SW 1271 (cell line): ENCODE data around the gene NUP133.
A peak's percentile ranks its signal among the peaks of the same experiment; 100 is the strongest.
"Not testable (repeated sequence)": the region's sequence is repeated elsewhere in the genome, so short reads cannot be mapped to it uniquely, and the experiment has no call there.

Source experiments
- DNase-seq, 2 experiments: peaks; one replicate each; lab custom pipeline; 2025; lab: John Stamatoyannopoulos, UW

Gene NUP133

DNA sequence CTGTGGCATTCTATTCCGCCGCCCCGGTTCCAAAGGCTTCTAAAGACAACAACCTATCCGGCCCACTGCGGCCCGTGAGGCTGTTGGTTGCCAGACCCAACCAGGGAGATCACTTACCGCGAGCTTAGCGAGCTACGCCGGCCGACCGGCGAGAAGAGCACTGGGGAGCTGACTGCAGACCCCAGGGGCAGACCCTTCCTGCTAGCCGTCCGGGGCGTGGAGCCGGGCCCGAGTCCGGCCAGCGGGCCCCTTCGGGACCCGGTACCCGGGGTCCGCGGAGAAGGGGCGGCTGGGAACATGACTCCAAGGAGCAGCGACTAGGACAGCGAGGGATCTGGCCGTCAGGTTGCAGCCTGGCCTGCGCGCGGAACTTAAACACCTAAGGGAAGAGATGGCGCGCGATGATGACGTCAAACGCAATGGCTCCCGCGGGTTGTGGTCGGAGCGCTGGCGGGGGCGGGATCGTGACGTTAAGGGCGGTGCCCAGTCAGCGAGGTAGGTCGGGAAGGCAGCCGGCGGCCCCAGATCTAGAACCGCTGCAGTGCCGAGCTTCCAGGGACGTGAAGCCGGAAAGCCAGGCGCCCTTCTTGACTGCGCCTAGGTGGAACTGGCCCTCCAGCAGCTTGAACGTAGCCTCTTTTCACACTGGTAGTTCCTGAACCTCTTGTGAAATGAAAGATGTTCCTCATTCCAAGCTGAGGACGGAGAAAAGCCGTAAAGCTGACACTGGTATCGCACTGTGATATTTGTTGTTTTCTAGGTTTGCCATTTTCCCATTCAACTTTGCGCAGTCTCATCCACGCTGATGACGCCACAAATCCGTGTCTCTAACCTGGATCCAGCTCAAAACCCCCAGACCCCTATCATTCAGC is at the start of gene NUP133:
NUP133 (minus strand) TSS at position 391 of the 872 bp plus-strand sequence; CDS start at position 299, 92 bp downstream.
- peak; percentile 72 to 89 for DNase-seq

DNA sequence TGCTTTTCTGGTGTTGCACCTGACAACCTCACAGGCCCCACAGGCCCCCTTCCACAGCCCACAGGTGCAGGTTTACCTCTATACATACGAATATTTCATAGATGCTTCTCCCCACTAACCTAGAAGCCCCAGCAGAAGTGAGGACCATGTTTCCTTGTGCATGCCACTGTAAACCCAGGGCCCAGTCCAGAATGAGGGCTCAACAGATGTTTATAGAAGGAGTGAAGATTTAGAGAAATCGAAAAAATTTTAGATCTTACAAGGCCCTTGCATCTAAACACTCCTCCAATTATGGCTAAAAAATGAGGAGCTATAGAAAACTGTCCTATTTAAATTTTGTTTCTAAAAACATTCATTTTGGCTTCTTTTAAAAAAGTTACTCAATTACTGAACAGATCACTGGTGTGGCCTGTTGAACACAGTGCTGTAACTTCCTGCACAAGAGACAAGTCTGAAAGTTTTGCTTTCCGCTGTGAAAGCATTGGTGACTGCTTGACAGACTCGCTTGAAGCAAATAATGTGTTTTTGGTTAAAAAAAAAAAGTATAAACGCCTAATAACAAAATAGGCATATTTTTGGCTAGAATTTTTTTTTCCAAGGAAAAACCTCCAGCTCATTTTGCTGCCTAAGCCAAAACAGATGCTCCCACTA is 49.2 kb upstream of the NUP133 start:
- no peak for DNase-seq

DNA sequence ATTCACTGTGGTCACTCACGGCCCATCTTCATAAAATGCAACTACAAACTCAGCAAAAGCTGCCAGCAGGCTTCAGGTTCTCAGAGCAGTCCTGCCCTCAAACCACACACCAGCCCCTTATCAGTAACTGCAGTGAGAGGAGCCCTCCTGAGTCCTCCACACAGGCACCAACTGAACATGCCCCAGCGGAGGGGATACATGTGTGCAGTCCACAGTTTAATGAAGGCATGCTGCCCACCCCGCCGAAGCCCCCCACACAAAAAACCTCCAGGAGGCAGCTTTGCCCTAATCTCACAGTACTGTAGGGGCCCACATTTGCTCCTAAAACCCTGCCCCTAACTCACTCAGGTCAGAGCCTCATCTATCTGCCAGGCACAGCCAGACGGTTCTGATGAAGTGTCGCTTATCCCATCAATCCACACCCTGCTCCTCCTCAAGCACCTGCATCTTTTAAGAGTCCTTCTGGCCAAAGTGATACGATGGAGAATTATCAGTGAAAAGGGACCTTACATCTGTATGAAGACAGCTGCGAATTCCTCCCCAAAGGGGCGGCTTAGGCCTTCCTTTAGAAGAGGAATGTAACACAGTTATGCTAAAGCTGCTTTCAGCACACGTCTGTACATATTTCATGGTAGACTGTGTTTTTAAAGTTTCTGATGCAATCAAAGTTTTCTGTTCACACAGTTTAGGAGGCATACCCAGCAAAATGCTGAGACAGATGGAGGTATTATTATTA is 46.9 kb upstream of the NUP133 start:
- DNase-seq: no peak

DNA sequence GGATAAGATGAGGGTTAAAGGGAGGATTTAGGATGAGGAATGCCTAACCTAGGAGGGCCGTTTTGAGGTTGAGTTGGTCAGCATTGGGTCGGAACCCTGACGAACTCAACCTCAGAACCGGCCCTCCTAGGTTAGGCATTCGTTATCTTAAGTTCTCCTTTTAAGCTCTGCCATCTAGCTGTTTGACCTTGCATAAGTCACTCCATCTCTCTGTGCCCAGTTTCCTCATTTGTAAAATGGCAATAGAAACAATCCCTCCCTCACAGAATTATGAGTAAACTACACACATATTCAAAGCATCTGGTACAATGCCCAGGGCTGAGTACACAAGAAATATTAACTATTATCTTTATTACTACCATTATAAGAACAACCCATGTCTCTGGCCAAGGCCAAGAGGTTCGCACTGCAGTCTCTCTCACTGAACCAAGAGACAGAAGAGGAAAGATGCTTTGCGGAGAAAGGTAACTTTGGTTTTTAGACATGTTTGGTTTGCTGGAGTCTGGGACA is 45.5 kb upstream of the NUP133 start:
- DNase-seq: no peak

DNA sequence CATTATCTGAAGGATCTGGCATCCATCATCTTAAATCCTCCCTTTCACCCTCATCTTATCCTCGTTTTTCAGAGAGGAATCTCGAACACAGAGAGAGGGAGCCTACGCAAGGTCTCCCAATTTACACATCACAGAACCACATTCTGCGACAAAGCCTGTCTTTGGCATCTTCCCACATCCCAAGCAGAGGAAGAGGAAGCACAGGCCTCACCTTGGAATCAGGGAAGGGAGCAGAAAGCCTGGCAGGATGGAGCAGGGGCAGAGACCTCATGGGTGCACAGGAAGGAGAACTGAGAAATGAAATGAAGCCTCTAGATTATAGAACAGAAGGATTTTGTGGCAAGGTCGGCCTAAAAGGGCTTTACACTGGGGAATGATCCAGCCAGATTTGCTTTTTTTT is 44.6 kb upstream of the NUP133 start:
- DNase-seq: no peak

DNA sequence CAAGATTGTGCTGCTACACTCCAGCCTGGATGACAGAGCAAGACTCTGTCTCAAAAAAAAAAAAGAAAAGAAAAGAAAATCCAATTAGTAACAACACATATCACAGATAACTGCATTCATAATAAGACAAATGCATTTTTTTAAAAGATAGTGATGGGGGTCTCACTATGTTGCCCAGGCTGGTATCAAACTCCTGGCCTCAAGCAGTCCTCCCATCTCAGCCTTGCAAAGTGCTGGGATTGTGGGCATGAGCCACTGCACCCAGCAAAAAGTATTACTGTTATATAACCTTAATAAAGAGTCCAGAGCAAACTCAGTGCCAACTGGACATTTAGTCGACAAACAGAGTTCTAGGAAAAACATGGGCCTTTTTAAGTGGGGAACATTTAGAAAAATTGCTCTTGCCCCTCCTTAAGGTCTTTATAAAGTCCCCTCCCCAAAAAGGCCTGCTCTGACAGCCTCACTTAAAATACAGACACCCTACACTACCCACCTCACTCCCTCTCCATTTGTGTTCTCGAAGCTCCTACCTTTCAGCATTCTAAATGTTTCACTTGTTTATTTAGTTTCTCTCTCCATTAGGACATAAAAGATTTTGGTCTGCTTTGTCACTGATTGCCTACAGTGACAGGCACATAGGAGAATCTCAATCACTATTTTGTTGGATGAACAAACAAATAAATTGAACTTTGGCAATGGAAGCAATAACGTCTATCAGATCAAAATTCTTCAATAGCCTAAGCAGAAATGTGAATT is 42.8 kb upstream of the NUP133 start:
- DNase-seq: no peak

DNA sequence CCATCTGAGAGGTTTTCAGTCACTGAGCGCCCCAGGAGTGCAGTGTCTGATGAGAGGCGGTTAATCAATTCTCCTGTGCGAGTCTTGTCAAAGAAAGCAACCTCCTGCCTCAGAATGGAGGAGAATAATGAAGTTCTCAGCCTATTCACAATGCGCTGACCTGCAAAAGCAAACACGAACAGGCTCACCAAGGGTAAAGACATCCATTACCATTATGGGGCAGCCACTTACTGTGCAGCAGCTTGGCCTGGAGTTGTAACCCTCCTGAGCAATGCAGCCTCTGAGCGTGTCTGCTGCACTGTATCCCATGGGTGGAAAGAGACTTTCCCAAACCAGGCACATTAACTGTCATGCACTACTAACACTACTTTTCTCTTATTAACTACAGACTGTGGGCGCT is 39.4 kb upstream of the NUP133 start:
- DNase-seq: no peak

DNA sequence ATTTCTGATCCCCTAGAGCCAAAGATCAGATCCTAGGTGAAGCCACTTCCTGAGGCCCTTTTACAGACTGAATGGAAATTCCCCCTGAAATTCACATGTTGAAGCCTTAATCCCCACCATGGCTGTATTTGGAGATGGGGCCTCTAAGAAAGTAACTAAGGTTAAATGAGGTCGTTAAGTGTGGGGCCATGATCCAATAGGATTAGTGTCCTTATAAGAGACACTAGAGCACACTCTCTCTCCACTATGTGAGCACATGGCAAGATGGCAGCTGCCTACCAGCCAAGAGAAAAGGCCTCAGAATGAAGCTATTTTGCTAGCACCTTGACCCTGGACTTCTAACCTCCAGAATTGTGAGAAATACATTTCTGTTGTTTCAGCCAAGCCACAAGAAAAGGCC is 36.4 kb upstream of the NUP133 start:
- DNase-seq: no peak

DNA sequence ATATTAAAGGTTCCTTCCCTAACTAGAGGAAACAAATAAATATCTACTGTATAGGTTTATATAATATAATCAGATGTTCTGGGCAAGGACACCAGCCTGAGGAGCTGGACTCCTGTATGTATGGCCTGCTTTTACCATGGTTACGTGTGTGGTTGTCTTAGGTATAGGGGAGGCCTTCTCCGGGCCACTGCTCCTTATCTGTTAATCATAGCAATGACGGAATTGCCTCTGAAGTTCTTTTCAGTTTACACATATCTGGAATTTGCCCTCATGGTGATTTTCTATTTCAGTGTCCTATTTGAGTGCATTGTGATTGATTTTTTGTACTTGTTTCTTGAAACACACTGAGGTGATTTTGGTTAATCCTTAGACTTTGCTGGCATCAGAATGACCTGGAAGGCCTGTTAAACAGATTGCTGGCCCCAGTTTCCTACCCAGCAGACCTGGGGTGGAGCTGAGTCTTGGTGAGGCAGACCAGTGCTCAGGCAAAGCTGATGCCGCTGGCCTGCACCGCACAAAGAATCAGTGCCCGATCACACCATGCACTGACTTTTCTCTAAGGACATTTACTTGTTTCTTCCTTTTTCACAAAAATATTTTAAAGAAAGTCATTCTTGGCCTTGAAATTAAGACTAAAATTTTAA is 31.8 kb upstream of the NUP133 start:
- no peak for DNase-seq

DNA sequence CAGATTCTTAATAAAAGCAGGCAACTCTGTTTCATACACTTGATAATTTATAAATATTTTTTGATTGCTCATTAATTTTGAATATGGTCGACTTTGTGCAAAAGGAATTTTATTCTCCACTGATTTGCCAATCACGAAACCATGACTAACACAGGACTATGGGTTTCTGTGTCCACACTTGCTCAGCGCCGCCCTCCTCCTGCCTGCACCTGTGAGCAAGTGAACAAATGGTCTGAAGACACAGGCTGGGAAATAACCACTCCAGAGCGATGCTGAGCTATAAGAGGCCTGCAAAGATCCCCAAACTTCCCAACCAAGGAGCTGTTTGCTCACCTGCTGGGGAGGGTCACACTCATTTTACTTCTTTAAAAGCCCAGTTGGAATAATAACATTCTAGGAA is 30.8 kb upstream of the NUP133 start:
- no peak for DNase-seq

DNA sequence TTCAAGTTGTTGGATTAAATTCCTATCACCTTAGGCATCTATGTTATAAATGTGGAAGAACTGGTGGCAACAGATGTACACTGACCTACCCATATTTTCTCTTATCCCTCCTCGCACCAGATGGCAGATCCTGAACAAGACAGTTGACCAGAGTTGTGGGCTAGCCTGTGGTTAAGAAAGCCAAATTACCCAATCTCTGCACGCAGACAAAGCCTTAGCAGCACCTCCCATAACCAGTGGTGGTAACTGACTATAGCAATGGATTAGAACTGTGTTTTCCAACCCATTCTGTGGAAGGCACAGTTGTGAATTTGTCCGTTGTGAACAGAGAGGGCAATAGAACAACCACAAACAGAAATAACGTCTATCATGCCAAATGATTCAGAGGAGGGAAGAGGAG is 29.8 kb upstream of the NUP133 start:
- DNase-seq: no peak

DNA sequence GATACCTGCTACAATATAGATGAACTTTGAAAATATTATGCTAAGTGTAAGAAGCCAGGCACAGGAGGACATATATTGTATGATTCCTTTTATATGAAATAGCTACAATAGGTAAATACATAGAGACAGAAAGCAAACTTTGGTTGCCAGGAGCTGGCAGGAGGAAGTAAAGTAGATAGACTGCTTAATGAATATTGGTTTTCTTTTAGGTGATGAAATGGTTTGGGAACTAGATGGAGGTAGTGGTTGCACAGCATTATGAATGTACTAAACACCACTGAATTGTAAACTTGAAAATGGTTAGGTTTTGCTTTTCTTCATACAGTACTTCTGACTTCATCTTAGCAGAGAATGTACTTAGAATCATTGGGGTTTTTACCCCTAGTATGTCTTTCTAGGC is 28.8 kb upstream of the NUP133 start:
- no peak for DNase-seq

DNA sequence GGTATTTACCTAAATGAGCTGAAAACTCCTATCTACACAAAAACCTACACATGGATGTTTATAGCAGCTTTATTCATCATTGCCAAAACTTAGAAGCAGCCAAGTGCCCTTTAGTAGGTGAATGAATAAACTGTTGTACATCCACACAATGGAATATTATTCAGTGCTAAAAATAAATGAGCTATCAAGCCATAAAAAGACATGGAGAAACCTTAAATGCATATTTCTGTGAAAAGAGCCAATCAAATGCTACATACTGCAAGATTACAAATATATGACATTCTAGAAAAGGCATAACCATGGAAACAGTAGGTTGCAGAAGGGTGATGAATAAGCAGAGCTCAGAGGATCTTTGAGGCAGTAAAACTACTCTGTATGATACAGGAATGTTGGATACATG is 27.1 kb upstream of the NUP133 start:
- no peak for DNase-seq

DNA sequence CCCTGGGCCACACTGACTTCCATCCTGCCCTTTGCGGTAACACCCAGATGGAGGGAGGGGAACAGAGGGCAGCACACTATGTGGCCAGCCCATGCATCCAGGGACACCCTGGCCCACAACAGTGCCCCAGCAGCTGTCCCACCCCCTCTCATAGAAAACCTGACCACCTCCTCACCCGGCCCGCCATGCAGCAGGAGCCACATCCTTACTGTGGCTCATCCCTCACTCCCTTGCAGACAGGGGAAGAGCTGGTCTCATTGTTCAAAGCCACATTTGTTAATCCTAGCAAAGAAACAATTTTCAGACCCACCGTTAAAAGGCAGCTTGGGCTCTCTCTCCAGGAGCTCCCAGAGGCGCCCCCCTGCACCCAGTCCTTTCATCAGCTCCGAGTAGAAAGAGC is 23.2 kb upstream of the NUP133 start:
- DNase-seq: no peak

DNA sequence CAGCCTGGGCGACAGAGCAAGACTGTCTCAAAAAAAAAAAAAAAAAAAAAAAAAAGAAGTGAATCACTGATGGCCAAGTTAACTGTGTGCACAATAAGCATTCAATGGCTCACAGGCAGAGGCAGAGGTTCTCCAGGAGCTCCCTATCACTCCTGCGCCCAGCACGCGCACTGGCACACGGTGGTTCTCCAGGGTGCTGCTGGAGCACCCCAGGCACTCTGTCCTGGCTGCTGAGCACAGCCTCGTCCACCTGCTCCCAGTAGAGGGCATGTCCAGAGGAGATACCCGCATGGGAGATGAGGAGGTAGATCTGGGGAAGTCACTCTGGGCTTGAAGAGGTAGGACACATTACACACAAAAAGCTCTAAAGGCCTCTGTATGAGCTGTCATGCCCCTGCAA is 21.5 kb upstream of the NUP133 start:
- DNase-seq: no peak

DNA sequence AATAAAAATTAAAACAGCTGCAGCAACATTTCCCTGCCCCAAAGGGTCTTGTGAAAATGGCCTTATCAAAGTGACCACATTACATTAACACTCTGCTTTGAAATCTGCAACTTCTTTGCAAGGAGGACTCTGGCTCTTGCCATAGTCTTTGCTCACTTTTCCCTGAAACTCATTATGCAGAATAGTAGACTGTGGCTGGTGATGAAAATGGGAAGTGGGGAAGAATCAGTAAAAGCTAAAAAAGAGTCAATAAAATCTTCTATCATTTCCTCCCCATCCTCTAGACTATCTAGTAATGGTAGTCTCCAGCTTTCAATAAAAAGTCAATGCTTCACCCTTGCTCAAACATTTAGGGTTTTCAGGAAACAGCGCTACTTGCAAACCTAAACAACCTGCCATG is 18.6 kb upstream of the NUP133 start:
- DNase-seq: no peak

DNA sequence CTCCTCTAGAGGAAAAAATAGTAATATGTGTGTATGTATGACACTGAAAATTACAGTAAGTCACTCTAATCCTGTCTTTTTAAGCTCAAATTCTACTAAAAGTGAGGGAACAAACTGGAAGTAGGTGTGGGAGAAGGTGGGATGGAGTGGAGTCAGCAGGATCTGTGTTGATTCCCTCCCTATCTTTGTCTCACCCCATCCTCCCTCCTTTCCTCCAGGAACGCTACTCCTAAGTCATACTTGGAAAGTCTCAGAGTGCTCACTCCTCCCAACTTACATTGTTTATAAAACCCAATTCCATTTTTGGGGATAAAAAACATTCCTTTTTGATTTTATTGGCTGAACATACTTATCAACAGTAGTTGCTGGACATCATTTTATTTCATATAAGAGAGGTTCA is 14.9 kb upstream of the NUP133 start:
- no peak for DNase-seq

DNA sequence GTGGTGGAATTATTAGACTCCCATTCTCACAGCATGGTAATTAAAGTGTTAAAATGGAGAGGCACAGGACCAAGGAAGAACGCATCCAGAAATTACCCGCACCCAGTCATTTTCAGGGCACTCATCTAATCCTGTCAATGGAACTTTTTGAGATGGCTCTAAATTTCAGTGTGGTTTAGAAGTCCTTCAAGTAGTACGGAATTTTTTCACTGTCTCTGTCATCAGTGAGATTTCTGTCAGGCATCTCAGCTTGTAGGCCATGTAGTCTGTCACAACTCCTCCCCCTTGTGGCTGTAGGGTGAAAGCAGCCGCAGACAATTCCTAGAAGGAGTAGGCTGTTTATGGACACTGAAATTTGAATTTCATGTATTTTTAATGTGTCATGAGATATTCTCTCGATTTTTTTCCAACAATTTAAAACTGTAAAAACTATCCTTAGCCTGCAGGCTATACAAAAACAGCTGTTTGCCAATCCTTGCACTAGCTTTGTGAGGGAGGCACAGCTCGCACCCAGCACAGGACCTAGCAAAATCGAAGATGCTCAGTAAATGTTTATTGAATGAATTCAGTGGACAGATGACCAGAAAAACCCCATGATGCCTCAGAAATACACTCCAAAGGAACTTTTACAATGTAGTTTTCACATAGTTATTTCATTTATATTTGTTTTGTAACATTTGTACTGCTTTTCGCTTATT is 6.6 kb upstream of the NUP133 start:
- peak; percentile 9 to 42 for DNase-seq

DNA sequence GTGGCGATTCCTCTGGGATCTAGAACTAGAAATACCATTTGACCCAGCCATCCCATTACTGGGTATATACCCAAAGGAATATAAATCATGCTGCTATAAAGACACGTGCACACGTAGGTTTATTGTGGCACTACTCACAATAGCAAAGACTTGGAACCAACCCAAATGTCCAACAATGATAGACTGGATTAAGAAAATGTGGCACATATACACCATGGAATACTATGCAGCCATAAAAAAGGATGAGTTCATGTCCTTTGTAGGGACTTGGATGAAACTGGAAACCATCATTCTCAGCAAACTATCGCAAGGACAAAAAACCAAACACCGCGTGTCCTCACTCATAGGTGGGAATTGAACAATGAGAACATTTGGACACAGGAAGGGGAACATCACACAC is 3.5 kb upstream of the NUP133 start:
- DNase-seq: not testable (repeated sequence)

DNA sequence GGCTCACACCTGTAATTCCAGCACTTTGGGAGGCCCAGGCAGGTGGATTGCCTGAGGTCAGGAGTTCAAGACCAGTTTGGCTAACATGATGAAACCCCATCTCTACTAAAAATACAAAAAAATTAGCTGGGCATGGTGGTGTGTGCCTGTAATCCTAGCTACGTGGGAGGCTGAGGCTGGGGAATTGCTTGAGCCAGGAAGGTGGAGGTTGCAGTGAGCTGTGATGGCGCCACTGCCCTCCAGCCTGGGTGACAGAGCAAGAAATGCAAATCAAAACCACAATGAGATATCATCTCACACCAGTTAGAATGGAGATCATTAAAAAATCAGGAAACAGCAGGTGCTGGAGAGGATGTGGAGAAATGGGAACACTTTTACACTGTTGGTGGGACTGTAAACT is 3.1 kb upstream of the NUP133 start:
- DNase-seq: not testable (repeated sequence)

DNA sequence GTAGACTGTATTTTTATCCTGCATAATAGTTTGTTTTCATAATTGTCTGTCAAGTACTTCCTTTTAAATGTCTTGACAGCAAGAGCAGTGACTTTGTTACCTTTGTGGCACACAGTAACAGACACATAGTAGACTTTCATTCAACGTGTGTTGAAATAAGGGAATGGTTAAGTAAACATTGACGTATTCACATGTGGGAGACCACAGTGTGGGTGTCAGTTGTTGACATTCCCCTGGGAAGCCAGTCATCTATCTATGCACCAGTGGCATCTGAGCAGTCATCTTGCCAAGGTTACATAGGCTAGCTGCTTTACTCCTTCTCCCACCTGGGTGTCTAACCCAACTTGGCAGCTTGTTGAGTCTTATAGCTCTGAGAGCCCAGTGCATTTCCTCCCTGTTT is 1.4 kb upstream of the NUP133 start:
- DNase-seq: no peak
